Cerebellar cortex (tissue), 1 donor: ENCODE results near the gene KLHL3.
"Not testable (repeated sequence)": the region's sequence is repeated elsewhere in the genome, so short reads cannot be mapped to it uniquely, and the experiment has no call there.

Experiments used
- DNase-seq: peaks from one replicate; pipeline ENCODE4 v3.0.0-alpha.2; 2015; ENCODE audit warnings: low spot score

Gene KLHL3

GRCh38 chr5:137667341-137667740, 68.5 kb downstream of the KLHL3 start:
- no peak for DNase-seq

- DNase-seq: peak; percentile 37
Measured at GRCh38 chr5:137666901-137667300, 69.0 kb downstream of the KLHL3 start.

GRCh38 chr5:137666461-137666850, 69.4 kb downstream of the KLHL3 start:
- DNase-seq: no peak

GRCh38 chr5:137665678-137666460, 70.0 kb downstream of the KLHL3 start:
- DNase-seq: peak; percentile 61

GRCh38 chr5:137660349-137660817, 75.5 kb downstream of the KLHL3 start:
- peak; percentile 95 for DNase-seq

- peak; percentile 79 for DNase-seq
Measured at GRCh38 chr5:137659209-137659608, 76.7 kb downstream of the KLHL3 start.

- no peak for DNase-seq
Measured at GRCh38 chr5:137658324-137658723, 77.6 kb downstream of the KLHL3 start.

GRCh38 chr5:137657073-137657472, 78.8 kb downstream of the KLHL3 start:
- DNase-seq: no peak

- no peak for DNase-seq
Measured at GRCh38 chr5:137656558-137656957, 79.3 kb downstream of the KLHL3 start.

GRCh38 chr5:137651022-137651421, 84.9 kb downstream of the KLHL3 start:
- DNase-seq: no peak

- DNase-seq: peak; percentile 91
Measured at GRCh38 chr5:137649228-137649935, 86.5 kb downstream of the KLHL3 start.

- DNase-seq: peak; percentile 99
Measured at GRCh38 chr5:137648361-137648760, 87.5 kb downstream of the KLHL3 start.

- no peak for DNase-seq
Measured at GRCh38 chr5:137647401-137647800, 88.5 kb downstream of the KLHL3 start.

GRCh38 chr5:137646761-137647160, 89.1 kb downstream of the KLHL3 start:
- no peak for DNase-seq

GRCh38 chr5:137643081-137643480, 92.8 kb downstream of the KLHL3 start:
- not testable (repeated sequence) for DNase-seq

GRCh38 chr5:137642091-137642490, 93.8 kb downstream of the KLHL3 start:
- DNase-seq: no peak

- peak; percentile 64 for DNase-seq
Measured at GRCh38 chr5:137641148-137641547, 94.7 kb downstream of the KLHL3 start.

GRCh38 chr5:137639645-137640044, 96.2 kb downstream of the KLHL3 start:
- DNase-seq: peak; percentile 82

GRCh38 chr5:137638841-137639240, 97.0 kb downstream of the KLHL3 start:
- DNase-seq: no peak

- no peak for DNase-seq
Measured at GRCh38 chr5:137636830-137637714, 98.8 kb downstream of the KLHL3 start.

- no peak for DNase-seq
Measured at GRCh38 chr5:137636099-137636498, 99.8 kb downstream of the KLHL3 start.

- DNase-seq: no peak
Measured at GRCh38 chr5:137635521-137635921, 100.4 kb downstream of the KLHL3 start.
